Activated T-cell treated with anti-CD3 and anti-CD28 coated beads for 4 hours (primary cell): Measurements from ENCODE around the gene MOK.
"Not testable (repeated sequence)": the region's sequence is repeated elsewhere in the genome, so short reads cannot be mapped to it uniquely, and the experiment has no call there.

ENCODE experiments used
- DNase-seq: peaks from one replicate; pipeline ENCODE4 v3.0.0-alpha.2; 2020

Gene MOK

DNA sequence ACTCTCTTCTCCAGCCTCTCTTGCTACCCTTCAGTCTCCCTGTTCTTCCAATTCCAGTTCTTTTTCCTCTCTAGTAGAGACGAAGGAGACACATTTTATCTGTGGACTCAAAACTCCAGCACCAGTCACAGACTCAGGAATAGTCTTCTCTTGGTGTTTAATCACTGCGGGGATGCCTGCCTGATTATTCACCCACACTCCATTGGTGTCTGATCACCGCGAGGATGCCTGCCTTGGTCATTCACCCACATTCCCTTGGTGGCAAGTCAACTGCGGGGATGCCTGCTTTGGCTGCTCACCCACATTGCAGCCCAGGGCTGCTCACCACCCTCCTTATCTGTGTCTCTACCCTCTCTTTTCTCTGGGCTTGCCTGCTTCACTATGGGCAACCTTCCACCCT lies 64.5 kb downstream of the MOK start:
- DNase-seq = not testable (repeated sequence)

- no peak for DNase-seq
These were observed 65.7 kb downstream of the MOK start for GRCh38 chr14:102239231-102239630.

DNA sequence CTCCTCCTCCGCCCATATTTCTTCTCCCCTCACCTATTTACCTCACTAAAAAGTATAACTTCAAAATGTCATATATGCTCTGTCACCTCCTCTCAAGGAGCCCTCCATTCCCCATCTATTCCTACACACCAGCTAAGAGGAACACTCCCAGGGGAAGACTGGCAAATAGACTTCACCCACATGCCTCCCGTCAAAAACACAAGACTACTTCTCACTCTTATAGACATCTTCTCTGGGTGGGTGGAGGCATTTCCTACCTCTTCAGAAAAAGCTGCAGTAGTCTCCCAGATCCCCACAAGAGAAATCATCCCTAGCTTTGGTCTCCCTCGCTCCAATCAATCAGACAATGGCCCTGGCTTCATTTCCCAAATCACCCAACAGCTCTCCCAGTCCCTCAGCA lies 66.2 kb downstream of the MOK start:
- DNase-seq = no peak

DNA sequence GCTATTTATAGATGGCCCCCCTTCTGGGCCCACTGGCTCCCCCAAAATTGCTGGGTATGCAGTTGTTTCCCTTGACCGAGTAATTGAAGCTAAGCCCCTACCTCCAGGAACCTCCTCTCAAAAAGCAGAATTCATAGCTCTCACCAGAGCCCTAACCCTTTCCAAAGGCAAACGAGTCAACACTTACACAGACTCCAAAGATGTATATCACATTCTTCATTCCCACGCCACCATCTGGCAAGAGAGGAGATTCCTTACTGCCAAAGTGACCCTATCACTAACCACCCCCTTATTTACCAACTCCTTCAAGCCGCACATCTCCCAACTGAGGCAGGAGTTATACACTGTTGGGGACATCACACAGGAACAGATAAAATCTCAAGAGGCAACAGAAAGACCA lies 66.8 kb downstream of the MOK start:
- no peak for DNase-seq

- DNase-seq = no peak
These were observed 68.9 kb downstream of the MOK start for GRCh38 chr14:102236026-102236425.

DNA sequence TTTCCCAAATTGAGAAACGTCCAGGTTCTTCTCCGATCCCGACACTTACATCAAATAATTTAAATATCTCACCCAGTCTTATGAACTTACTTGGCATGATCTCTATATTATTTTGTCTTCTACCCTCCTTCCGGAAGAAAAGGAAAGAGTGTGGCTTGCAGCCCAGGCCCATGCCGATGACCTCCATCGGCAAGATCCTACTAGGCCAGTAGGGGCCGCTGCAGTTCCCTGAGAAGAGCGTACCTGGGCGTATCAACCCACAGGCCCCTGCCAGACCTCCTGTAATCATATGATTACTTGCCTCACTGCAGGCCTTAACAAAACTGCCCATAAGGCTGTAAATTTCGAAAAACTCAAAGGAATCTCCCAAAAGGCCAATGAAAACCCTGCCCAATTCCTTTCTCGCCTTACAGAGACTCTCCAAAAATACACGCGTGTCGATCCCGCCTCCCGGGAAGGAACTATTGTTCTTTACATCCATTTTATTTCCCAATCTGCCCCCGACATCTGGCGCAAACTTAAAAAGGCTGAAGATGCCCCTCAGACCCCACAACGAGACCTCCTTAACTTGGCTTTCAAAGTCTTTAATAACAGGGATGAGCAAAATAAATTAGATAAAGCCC lies 69.6 kb downstream of the MOK start:
- DNase-seq = peak; percentile 64

GRCh38 chr14:102234331-102235264 lies 70.4 kb downstream of the MOK start:
- no peak for DNase-seq

DNA sequence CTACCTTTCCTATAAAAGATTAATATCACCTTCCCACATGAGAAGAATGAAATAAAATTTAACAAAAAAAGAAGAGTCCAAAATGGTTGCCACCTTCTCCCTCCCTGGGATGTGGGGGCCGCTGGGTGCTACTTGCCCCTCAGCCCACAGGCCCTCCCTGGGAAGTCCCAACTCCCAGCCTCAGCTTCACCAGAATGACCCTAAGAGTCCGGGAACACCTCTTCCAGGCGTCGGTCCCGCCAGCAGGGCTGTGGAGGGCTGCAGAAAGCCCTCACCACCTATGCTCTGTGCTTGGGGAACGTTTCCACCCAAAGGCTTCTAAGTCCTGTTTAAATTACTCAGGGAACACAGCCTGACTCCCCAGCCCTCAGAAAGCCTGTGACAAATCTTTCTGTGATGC lies 71.9 kb downstream of the MOK start:
- no peak for DNase-seq

DNA sequence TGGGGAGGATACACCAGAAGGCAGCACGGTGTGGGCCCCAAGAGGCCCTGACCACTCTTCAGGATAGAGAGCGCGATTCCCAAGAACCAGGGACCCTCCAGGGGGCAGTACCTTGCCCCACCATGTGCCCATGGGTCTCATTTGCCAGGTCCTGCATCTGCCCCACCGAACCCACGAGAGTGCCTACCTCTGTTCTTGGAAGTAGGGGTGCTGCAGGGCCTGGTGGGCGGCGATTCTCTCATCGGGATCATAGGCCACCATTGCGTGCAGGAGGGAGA lies 72.7 kb downstream of the MOK start:
- DNase-seq = no peak

GRCh38 chr14:102231476-102232347 lies 73.3 kb downstream of the MOK start:
- DNase-seq = no peak

GRCh38 chr14:102230481-102231210 lies 74.3 kb downstream of the MOK start:
- DNase-seq = no peak

DNA sequence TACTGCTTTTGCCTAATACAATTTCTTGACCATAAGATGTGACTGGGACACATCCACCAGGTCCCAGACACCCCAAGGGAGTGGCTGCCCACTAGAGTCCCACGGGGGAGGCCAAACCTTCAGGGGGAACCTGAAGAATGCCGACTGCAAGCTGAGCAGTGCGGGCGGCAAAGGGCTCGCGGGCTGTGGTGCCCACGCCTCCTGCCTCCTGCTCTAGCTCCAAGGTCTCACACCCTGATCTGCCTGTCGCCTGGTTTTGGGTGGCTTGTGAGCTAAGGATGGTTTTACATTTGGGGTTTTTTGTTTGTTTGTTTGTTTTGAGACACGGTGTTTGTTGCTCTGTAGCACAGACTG lies 75.2 kb downstream of the MOK start:
- DNase-seq = no peak

- DNase-seq = no peak
These were observed 75.8 kb downstream of the MOK start for GRCh38 chr14:102229071-102229738.

DNA sequence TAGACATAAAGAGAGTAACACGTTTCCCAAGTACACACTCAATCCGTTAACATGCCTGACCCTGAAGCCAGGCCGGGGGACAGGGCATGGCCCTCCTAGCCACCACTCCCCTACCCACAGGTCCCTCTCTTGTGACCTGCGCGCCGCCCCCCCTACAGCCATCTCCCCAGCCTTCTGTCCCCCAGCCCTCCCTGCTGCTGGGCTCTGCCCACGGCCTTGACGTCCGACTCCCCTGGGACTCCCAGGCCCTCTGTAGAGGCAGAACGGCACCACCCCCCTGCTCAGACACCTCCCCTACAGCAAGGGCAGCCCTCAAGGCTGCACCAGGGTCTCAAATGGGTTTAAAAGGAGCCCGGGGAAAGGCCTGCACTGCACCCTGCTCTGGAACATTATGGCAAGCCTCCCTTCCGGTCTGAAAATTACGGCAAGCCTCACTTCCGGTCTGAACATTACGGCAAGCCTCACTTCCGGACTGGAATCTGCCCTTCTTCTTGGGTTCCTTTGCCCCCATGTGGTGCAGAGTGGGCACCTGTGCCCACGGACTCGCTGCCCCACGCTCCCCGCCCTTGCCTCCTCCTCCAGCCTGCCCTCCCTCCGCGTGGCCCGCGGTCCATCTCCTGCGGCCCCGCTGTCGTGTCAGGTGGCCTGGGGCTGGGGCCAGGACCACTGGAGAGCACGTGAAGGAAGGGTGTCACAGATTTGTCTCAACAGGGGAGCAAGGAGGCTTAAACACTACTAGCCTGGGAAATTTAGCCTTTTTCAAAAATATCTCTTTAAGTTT lies 77.6 kb downstream of the MOK start:
- DNase-seq = no peak

- DNase-seq = no peak
These were observed 78.4 kb downstream of the MOK start for GRCh38 chr14:102226356-102227125.

- DNase-seq = no peak
These were observed 79.0 kb downstream of the MOK start for GRCh38 chr14:102225936-102226335.

DNA sequence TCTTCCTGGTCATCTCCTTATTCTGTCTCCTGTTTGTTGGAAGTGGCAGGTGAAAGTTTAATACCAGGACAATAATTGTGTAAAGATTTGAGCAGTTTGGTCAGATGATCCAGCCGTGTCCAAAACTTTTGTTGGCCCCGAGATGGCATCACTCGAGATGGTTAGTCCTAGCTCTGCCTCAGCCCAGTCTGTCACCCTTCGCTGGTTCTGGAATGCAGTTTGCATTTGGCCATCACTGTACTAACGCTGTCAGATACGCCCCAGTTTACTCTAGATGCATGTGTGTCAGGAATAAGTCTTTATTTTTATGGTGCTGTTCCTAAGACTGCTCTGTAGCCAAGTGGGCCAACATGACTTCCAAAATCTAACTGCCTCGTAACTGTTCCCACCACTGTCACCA lies 79.6 kb downstream of the MOK start:
- no peak for DNase-seq

- no peak for DNase-seq
These were observed 81.3 kb downstream of the MOK start for GRCh38 chr14:102223682-102224081.

DNA sequence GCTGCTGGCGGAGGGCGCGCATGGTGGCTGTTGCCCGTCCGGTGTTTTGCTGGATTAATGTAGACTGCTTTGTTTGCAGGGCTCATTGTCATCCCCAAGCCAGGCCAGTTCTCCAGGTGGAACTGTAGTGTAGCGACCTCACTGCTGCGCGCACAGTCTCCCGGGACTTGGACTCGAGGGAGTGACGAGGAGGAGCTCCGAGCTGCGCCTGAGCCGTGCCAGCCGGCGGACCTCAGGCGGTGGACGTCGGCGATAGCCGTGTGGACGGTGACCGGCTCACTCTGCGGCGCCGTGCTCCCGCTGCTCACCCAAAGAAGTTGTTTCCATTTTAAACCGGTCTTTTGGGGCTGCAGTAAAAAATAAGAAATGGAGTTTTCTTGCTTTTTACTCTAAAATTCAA lies 82.2 kb downstream of the MOK start:
- no peak for DNase-seq

DNA sequence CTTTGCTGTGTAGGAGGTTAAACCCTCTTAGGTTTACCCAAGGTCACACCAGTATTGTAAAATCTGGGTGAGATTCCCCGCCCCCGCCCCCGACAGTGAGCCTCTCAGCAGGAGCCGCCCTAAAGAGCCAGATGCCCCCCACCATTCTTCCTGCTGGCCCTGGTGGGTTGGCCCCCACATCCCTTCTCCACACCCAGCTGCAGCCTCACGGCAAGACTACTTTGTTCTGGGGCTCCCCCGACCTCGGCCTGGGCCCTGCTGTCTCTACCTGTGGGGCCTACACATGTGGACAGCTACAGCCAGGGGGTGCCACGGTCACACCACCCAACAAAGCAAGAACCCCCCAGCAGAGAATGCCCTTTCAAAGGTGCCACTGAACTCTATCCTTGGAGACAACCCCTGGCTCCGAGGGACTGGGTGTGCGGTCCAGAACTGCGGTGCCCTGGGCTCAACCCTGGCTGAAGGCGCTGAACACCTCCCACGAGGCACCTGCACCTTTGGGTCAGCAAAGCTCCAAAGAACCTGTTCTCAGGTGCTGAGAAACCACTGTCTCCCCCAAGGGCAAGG lies 82.9 kb downstream of the MOK start:
- no peak for DNase-seq

GRCh38 chr14:102221026-102221425 lies 83.9 kb downstream of the MOK start:
- DNase-seq = no peak
